Sigmoid colon (tissue), 7 donors: Measurements from ENCODE around the gene CORO2B. TPM values are rescaled to one million over a fixed set of nuclear protein-coding genes. Genes with fewer than 3 reads are reported as not detected.

Experiments used
- DNase-seq: peaks from one replicate; pipeline ENCODE4 v3.0.0-alpha.2; 2019
- H3K27ac ChIP-seq, 4 donors: fragments of 200-600 bp; sonication (generic); one replicate each; pipeline ENCODE4 v1.5.1; 2016 to 2019; ENCODE audit warnings: mild to moderate bottlenecking in 1 of 4
- H3K27me3 ChIP-seq, 3 donors: fragments of 200-600 bp; sonication (generic); one replicate each; pipeline ENCODE4 v1.5.1; 2019; ENCODE audit warnings: mild to moderate bottlenecking in 1 of 3
- H3K36me3 ChIP-seq, 4 donors: fragments of 200-600 bp; sonication (generic); one replicate each; pipeline ENCODE4 v1.5.1; 2016 to 2019
- H3K4me1 ChIP-seq, 4 donors: fragments of 200-600 bp; sonication (generic); one replicate each; pipeline ENCODE4 v1.5.1; 2017 to 2019
- H3K4me3 ChIP-seq, 4 donors: fragments of 200-600 bp; sonication (generic); one replicate each; pipeline ENCODE4 v1.5.1; 2017 to 2019; ENCODE audit warnings: mild to moderate bottlenecking in 2 of 4, moderate library complexity in 1 of 4
- H3K9me3 ChIP-seq, 4 donors: fragments of 200-600 bp in 3 of 4; sonication (generic) in 3 of 4; one replicate each; pipeline versions ENCODE4 v1.5.1 to v1.6.1; 2013 to 2019
- CTCF ChIP-seq, 4 experiments: fragments of 450-650 bp in 3 of 4; fragments of 200-600 bp in 1 of 4; IDR thresholded peaks; one replicate each; pipeline ENCODE4 v1.5.1; 2016 to 2019; ENCODE audit warnings: antibody characterized with exemption in 4 of 4, mild to moderate bottlenecking in 3 of 4, moderate library complexity in 2 of 4
- EP300 ChIP-seq, 4 donors: sonication (generic); formaldehyde crosslinking; IDR thresholded peaks; one replicate each; pipeline ENCODE4 v1.6.1; 2017; ENCODE audit warnings: antibody characterized with exemption in 4 of 4
- POLR2A ChIP-seq, 2 donors: fragments of 450-650 bp; IDR thresholded peaks; one replicate each; pipeline ENCODE4 v1.6.1; 2016; ENCODE audit warnings: antibody characterized with exemption in 2 of 2, mild to moderate bottlenecking in 2 of 2, moderate library complexity in 2 of 2
- POLR2AphosphoS5 ChIP-seq, 4 donors: sonication (generic); formaldehyde crosslinking; IDR thresholded peaks; one replicate each; pipeline ENCODE4 v1.6.1; 2017; ENCODE audit warnings: antibody characterized with exemption in 4 of 4
- WGBS, 2 donors: extraction: QIAGEN DNeasy Blood & Tissue Kit; methylation state at CpG; one replicate each; pipeline ENCODE4 v1.1.7; 2013; 5-methylcytosine and 5-hydroxymethylcytosine counted together
- intact Hi-C: fragments of 100-400 bp; cut with DNase I; formaldehyde crosslinking; loops from one replicate; pipeline ENCODE4 v1.15.1; 2023
- polyA plus RNA-seq, 3 donors: library from polyadenylated mRNA; stranded (reverse); fragments of 200-250 nt; gene quantifications; one replicate each; pipeline ENCODE4 v1.2.3, GENCODE V29; 2013
- total RNA-seq, 4 donors: library from RNA; depleted of rRNA; stranded (reverse); fragments of >200 nt; gene quantifications; one replicate each; pipeline ENCODE4 v1.1.0, GENCODE V29; 2016
- donor health status: healthy with polysubstance abuse.
- donor health status: Bipolar disorder and iron deficiency.
- donor health status: healthy.

The CORO2B gene
- total and polyA plus RNA-seq, 7 donors = 0.46 to 3.9 (median 3.1) TPM

GRCh38 chr15:68586274-68586961 lies 7.6 kb downstream of the CORO2B start:
- Histone ChIP-seq H3K27me3 (no peaks in the 10 kb centered on the region), H3K4me1 (peaks cover 0 to 20% (median 3%) of the 10 kb centered on the region in 4 donors), H3K9me3 (no peaks in the 10 kb centered on the region), H3K36me3 (no peaks in the 10 kb centered on the region), H3K4me3 (no peak overlapping the region), H3K27ac (peak overlapping the region in 3 of 4 donors; percentile 21 to 64 (median 48))
- intact Hi-C loops = no loop called here
- TF ChIP-seq EP300 (IDR thresholded peaks at IDR 0.05) (no peak), POLR2AphosphoS5 (IDR thresholded peaks at IDR 0.05) (no peak), POLR2A (IDR thresholded peaks at IDR 0.05) (no peak), CTCF (IDR thresholded peaks at IDR 0.05) (no peak)
- DNase-seq = no peak
- 72 to 74% methylated on average over 8 of the region's 8 CpGs for WGBS, 2 donors

- intact Hi-C loops = no loop called here
- WGBS, 2 donors = 86 to 88% methylated on average over 4 of the region's 4 CpGs
- Histone ChIP-seq H3K27ac (peak overlapping the region in 1 of 4 donors; percentile 33), H3K4me1 (peaks cover 0 to 33% (median 9%) of the 10 kb centered on the region in 4 donors), H3K36me3 (no peaks in the 10 kb centered on the region), H3K9me3 (no peaks in the 10 kb centered on the region), H3K27me3 (no peaks in the 10 kb centered on the region), H3K4me3 (no peak overlapping the region)
- DNase-seq = no peak
- no peak for TF ChIP-seq POLR2A (IDR thresholded peaks at IDR 0.05)
- no peak for TF ChIP-seq EP300 (IDR thresholded peaks at IDR 0.05)
- TF ChIP-seq POLR2AphosphoS5 (IDR thresholded peaks at IDR 0.05) = no peak
- TF ChIP-seq CTCF (IDR thresholded peaks at IDR 0.05) = no peak
Observed at GRCh38 chr15:68587769-68588385, 9.1 kb downstream of the CORO2B start.

- Histone ChIP-seq H3K4me1 (peaks cover 0 to 42% (median 10%) of the 10 kb centered on the region in 4 donors), H3K9me3 (no peaks in the 10 kb centered on the region)
Observed at GRCh38 chr15:68589053-68589452, 10.3 kb downstream of the CORO2B start.

More at GRCh38 chr15:68589053-68589452, 10.3 kb downstream of the CORO2B start:
- H3K27me3 ChIP-seq = no peaks in the 10 kb centered on the region
- intact Hi-C loops = no loop called here
- peak overlapping the region in 1 of 4 donors; percentile 57 for H3K27ac ChIP-seq
- no peak overlapping the region for H3K4me3 ChIP-seq
- DNase-seq = no peak
- 83 to 92% methylated on average over 2 of the region's 2 CpGs for WGBS, 2 donors
- no peak for TF ChIP-seq POLR2A (IDR thresholded peaks at IDR 0.05)
- TF ChIP-seq CTCF (IDR thresholded peaks at IDR 0.05) = no peak
- TF ChIP-seq POLR2AphosphoS5 (IDR thresholded peaks at IDR 0.05) = no peak
- no peak for TF ChIP-seq EP300 (IDR thresholded peaks at IDR 0.05)
- no peaks in the 10 kb centered on the region for H3K36me3 ChIP-seq
